NCI-H1417 (cell line): Measurements from ENCODE around the gene SCAI.
A peak's percentile ranks its signal among the peaks of the same experiment; 100 is the strongest.
"Not testable (repeated sequence)": the region's sequence is repeated elsewhere in the genome, so short reads cannot be mapped to it uniquely, and the experiment has no call there.

Experiments
- DNase-seq, 3 experiments: peaks; one replicate each; lab custom pipeline; 2025; lab: John Stamatoyannopoulos, UW

Gene SCAI

DNA sequence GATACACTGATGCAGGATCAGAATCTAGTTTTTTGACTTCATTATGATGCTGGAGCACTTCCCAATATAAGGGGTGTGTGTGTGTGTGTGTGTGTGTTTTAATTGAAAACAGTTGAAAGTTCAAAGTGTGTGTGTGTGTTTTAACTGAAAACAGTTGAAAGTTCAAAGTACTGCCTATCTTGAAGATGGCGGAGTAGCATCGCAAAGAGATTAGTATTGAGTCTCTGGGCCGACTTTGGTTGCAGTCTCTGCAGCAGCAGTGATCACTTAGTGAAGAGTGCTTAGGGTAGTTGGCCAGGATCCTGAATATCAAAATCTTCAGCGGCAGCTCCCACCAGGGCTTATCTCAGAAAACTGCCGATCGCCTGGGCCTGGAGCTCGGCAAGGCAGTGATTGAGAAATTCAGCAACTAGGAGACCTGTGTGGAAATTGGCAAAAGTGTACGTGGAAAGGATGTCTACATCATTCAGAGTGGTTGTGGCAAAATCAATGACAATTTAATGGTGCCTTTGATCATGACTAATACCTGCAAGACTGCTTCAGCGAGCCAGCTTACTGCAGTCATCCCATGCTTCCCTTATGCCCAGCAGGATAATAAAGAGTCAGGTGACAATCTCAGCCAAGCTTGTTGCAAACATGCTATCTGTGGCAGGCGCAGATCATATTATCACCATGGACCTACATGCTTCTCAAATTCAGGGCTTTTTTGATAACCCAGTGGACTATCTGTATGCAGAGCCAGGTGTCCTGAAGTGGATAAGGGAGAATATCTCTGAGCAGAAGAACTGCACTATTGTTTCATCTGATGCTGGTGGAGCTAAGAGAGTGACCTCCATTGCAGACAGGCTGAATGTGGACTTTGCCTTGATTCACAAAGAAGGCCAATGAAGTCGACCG is 7.3 kb upstream of the SCAI start:
- no peak for DNase-seq

DNA sequence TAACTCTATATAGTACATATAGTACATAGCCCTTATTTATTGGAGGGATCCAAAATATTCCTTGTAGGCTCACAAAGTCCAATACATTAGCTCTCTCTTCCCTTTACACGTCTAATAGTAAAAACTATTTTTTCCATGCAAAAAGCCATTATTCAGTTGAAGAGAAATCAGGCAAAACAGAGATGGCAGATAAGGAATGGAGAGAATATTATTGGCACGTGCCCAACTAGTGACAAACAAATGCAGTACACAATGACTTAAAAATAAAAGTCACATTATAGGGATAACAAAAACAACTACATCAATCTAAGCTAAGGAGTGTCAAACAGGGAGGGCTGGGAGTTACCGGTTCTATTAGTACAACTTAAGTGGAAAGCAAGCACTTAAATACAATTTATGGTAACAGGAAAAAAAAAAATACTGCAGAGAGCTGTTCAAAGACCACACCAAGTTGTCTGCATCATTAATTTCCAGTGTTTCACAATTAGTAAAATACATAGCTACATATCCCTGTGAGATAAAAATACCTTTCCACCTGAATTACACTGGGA is 4.1 kb upstream of the SCAI start:
- DNase-seq, result peak in 1 of 3 experiments; percentile 33

- DNase-seq, result no peak
These were observed 2.9 kb upstream of the SCAI start for GRCh38 chr9:125146247-125146646.

- no peak for DNase-seq
These were observed 2.1 kb upstream of the SCAI start for GRCh38 chr9:125145425-125145824.

DNA sequence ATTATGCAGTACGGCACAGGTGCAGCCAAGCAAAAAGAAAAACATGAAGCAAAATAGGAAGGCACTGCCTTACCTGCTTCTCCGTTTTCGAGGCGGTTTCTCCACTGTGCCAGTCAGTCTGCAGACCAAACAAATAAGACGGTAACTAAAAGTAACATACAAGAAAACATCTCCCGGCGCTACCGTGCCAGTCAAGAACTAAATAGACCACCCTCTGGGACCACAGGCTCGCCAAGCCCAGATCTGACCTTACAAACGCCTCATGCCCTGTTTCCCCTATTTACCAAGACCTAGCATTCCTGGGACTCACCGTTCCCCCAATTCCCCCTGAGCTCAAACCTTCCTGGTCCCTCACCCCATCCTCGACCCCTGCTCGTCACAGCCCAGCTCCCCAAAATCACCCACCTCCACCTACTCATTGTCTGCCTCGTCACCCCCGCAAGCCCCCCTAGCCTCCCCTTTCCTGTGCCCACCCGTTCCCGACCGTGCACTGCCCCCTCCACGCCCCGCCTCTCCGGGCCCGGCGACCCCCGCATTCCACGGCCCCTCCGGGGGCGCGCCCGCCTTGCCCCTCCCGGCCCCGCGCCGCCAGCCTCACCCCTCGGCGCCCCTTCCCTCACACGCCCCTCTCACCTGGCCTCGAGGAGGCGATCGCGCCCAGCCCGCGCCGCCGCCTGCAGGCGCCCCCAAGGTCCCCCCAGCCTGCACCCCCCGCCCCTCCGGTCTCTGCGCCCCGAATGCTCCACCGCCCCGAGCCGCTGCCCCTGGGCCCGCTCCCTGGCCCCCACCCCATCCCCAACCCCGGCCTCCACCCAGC is 560 bp downstream of the SCAI start:
- DNase-seq, result peak; percentile 5 to 60 (median 57)

GRCh38 chr9:125141751-125142150 is 1.6 kb downstream of the SCAI start:
- DNase-seq, result no peak

DNA sequence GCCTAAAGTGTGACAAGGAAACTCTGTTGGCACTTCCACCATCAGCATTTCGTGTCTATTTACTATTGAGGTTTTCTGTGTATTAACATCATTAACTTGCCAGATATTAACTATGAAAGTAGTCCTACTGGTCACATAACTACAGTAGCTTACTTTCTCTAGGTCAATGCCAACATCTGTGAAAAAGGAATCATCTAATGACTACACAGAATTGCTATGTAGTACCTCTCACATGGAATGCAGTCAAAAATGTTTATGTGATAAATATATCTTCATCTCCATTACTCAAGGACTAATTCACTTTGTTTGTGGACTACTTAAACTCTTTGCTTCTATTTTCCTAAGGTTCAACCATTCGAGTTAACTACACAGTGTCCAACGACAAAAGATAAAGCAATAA is 2.1 kb downstream of the SCAI start:
- no peak for DNase-seq

DNA sequence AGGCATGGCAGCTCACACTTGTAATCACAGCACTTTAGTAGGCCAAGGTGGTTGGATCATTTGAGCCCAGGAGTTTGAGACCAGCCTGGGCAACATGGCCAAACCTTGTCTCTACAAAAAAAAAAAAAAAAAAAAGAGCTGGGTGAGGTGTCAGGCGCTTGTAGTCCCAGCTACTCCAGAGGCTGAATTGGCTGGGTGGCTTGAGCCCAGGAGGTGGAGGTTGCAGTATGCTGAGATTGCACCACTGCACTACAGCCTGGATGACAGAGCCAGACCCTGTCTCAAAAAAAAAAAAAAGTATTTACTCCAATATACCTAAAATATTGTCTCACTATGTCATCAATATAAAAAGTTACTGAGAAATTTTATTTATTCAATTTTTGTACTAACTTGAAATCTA is 2.8 kb downstream of the SCAI start:
- no peak for DNase-seq

- no peak for DNase-seq
These were observed 6.1 kb downstream of the SCAI start for GRCh38 chr9:125137200-125137599.

GRCh38 chr9:125134976-125135375 is 8.4 kb downstream of the SCAI start:
- no peak for DNase-seq

- DNase-seq, result no peak
These were observed 9.7 kb downstream of the SCAI start for GRCh38 chr9:125133403-125134329.

DNA sequence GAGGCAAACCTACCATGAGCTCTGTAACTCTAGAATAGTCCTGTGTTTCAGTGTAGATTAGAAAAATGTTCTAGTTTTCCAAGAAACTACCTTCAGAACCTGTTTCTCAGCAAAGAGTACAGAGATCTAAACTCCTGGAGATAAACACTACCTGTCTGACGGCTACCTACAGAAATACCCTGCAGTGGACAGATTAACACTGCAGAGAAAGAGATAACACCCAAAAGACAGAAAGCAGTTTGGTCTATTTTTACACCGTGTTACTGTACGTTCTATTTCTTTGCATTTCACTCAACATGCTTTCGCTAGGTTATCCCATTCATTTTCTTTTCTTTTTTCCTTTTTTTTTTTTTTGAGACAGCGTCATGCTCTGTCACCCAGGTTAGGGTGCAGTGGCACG is 11.6 kb downstream of the SCAI start:
- no peak for DNase-seq

DNA sequence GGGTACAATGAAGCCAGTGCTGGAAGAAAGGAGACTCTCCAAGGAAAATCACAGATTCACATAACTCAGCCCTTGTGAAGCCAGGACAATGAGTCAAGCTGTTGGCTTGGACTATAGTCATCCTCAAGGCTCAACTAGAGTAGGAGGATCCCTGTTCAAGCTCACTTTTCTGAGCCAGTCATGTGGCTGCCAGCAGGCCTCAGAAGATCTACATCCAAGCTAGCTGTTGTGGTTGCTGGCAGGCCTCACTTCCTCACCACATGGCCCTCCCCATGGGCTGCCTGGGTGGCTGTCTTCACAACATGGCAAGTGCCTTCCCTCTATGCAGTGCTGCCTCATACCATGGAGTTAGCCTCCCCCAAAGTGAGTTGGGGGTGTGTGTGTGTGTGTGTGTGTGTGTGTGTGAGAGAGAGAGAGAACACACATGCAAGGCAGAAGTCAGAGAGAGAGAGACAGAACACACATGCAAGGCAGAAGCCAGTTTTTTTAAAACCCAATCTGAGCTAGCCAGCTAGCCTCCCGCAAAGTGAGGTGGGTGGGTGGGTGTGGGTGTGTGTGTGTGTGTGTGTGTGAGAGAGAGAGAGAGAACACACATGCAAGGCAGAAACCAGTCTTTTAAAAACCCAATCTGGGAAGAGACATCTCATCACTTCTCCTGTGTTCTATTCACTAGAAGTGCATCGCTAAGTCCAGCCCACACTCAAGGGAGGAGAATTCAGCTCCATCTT is 17.1 kb downstream of the SCAI start:
- no peak for DNase-seq

- no peak for DNase-seq
These were observed 17.8 kb downstream of the SCAI start for GRCh38 chr9:125125523-125125922.

- DNase-seq, result no peak
These were observed 22.2 kb downstream of the SCAI start for GRCh38 chr9:125121146-125121545.

- no peak for DNase-seq
These were observed 23.6 kb downstream of the SCAI start for GRCh38 chr9:125119643-125120286.

- not testable (repeated sequence) for DNase-seq
These were observed 24.6 kb downstream of the SCAI start for GRCh38 chr9:125118696-125119095.

DNA sequence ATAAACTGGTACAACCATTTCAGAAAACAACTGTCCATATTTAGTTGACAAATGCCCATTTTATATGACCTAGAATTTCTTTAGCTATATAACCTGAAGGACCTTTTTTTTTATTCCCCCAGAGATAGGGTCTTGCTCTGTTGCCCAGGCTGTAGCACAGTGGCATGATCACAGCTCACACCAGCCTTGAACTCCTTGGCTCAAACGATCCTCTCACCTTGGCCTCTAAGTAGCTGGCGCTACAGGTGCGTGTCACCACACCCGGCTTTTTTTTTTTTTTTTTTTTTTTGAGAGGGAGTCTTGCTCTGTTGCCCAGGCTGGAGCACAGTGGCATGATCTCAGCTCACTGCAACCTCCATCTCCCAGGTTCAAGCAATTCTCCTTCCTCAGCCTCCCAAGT is 28.8 kb downstream of the SCAI start:
- DNase-seq, result not testable (repeated sequence)

GRCh38 chr9:125110464-125110863 is 32.9 kb downstream of the SCAI start:
- DNase-seq, result no peak

DNA sequence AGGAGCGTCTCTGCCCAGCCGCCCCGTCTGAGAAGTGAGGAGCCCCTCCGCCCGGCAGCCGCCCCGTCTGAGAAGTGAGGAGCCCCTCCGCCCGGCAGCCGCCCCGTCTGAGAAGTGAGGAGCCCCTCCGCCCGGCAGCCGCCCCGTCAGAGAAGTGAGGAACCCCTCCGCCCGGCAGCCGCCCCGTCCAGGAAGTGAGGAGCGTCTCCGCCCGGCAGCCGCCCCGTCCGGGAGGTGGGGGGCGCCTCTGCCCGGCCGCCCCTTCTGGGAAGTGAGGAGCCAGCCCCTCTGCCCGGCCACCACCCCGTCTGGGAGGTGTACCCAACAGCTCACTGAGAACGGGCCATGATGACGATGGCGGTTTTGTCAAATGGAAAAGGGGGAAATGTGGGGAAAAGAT is 34.8 kb downstream of the SCAI start:
- DNase-seq, result not testable (repeated sequence)
